Measurements from ENCODE around the gene ADRA2A.

The ADRA2A gene

GRCh38 chr10:111084366-111085255, 7.8 kb downstream of the ADRA2A start:
- TF ChIP-seq ZBTB20 (tag by site-specific recombination; IDR thresholded peaks at IDR 0.05) (no peak), ZNF518A (tag by site-specific recombination; conservative IDR thresholded peaks at IDR 0.05; ENCODE audit: low read depth) (no peak), ZNF521 (tag by site-specific recombination; IDR thresholded peaks at IDR 0.05) (no peak), ZNF514 (tag by site-specific recombination; IDR thresholded peaks at IDR 0.05) (no peak), ZNF830 (tag by site-specific recombination; IDR thresholded peaks at IDR 0.05; ENCODE audit: low read depth) (no peak), ZNF626 (tag by site-specific recombination; IDR thresholded peaks at IDR 0.05) (no peak), ZNF148 (tag by site-specific recombination; IDR thresholded peaks at IDR 0.05; ENCODE audit: borderline replicate concordance) (no peak), ZNF157 (tag by site-specific recombination; IDR thresholded peaks at IDR 0.05) (no peak), ZNF558 (tag by site-specific recombination; IDR thresholded peaks at IDR 0.05) (no peak), GLIS1 (tag by site-specific recombination; IDR thresholded peaks at IDR 0.05) (no peak)
- Histone ChIP-seq H3K27ac (ENCODE audit: extremely low read depth, low read depth, low read length) (no peak overlapping the region), H3K4me3 (ENCODE audit: low read depth, low read length) (no peak overlapping the region), H3K4me1 (ENCODE audit: control insufficient read depth, insufficient read depth, low read length) (peaks cover 2% of the 10 kb centered on the region; the same call in 1 of the 2 replicates), H3K9me3 (ENCODE audit: control insufficient read depth, insufficient read depth, low read depth, low read length) (no peaks in the 10 kb centered on the region), H3K36me3 (ENCODE audit: control insufficient read depth in 2 of 2, insufficient read depth in 1 of 2, low read length in 2 of 2) (no peaks in the 10 kb centered on the region)
- ChIA-PET POLR2A (no interaction called here), CTCF (no interaction called here)

DNA sequence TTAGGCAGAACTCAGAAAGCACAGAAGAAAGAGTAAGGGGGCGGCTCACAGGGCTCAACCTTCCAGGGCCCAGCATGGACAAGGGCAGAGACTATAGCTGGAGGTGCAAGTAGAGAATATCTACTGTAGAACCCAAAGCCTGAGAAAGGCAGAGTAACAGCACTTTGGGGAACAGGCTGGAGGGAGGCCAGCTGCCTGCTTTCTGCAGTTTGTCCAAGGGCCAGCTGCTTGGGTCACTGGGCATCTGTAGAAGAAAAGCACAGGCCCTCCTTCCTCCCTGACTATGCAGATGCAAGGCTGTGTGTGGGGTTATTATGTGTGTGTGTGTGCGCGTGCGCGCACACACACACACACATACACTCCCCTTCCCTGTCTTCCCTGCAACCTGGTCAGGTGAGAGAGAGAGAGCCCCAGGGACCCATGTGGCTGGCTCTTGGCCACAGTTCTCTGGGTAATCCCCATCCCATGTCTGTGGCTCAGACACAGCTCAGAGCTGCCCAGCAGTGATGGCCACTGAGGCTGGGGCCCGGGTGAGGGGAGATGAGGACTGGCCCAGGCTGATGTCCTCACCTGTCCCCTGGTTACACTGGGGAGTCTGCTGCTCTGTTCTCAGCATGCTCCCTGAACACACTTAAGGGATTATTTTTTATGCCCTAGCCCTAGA, 9.0 kb downstream of the ADRA2A start:
- H3K27ac ChIP-seq (ENCODE audit: extremely low read depth, low read depth, low read length) = no peak overlapping the region
- CTCF ChIA-PET = interaction anchor here (0.6 to 1.5 kb wide), 2 partner anchors 9 to 123 kb away, joined by 6 to 12 read pairs; partner anchors contain the start of gene ADRA2A
- no peaks in the 10 kb centered on the region for H3K36me3 ChIP-seq (ENCODE audit: control insufficient read depth in 2 of 2, insufficient read depth in 1 of 2, low read length in 2 of 2)
- no peak overlapping the region for H3K4me3 ChIP-seq (ENCODE audit: low read depth, low read length)
- H3K4me1 ChIP-seq (ENCODE audit: control insufficient read depth, insufficient read depth, low read length) = no peaks in the 10 kb centered on the region
- no peak for TF ChIP-seq ZFP37 (tag by site-specific recombination; IDR thresholded peaks at IDR 0.05)
- no peak for TF ChIP-seq ZNF747 (tag by site-specific recombination; IDR thresholded peaks at IDR 0.05)
- TF ChIP-seq ZNF302 (tag by site-specific recombination; IDR thresholded peaks at IDR 0.05; ENCODE audit: low read depth) = no peak
- TF ChIP-seq ZEB2 (tag by site-specific recombination; IDR thresholded peaks at IDR 0.05) = no peak
- no peak for TF ChIP-seq ZNF416 (tag by site-specific recombination; IDR thresholded peaks at IDR 0.05)
- no peak for TF ChIP-seq ZNF837 (tag by site-specific recombination; IDR thresholded peaks at IDR 0.05)
- no peak for TF ChIP-seq REPIN1 (tag by site-specific recombination; IDR thresholded peaks at IDR 0.05; ENCODE audit: low read depth)
- TF ChIP-seq ZNF555 (tag by site-specific recombination; conservative IDR thresholded peaks at IDR 0.05) = no peak
- TF ChIP-seq ZNF133 (tag by site-specific recombination; IDR thresholded peaks at IDR 0.05) = no peak
- TF ChIP-seq ZNF704 (tag by site-specific recombination; IDR thresholded peaks at IDR 0.05) = no peak
- TF ChIP-seq SCRT2 (tag by site-specific recombination; IDR thresholded peaks at IDR 0.05) = no peak
- no peaks in the 10 kb centered on the region for H3K9me3 ChIP-seq (ENCODE audit: control insufficient read depth, insufficient read depth, low read depth, low read length)
- POLR2A ChIA-PET = interaction anchor here (0.6 to 0.8 kb wide), 2 partner anchors 9 to 208 kb away, joined by 3 to 5 read pairs; partner anchors contain the start of gene ADRA2A

Data from HEK293 (cell line).